Esophagus squamous epithelium (tissue), 4 donors: Measurements from ENCODE around the gene NRXN3.

ENCODE experiments used
- POLR2A ChIP-seq, 4 donors: fragments of 450-650 bp; IDR thresholded peaks; one replicate each; pipeline ENCODE4 v1.6.1; 2017; ENCODE audit warnings: antibody characterized with exemption in 4 of 4, mild to moderate bottlenecking in 4 of 4, moderate library complexity in 3 of 4
- TF ChIP-seq, protein P1 (sequence below), 6 experiments: fragments of 450-650 bp in 4 of 6; fragments of 200-600 bp in 2 of 6; sonication (generic) in 2 of 6; IDR thresholded peaks; one replicate each; pipeline ENCODE4 v1.5.1; 2016 to 2019; ENCODE audit warnings: antibody characterized with exemption in 6 of 6, mild to moderate bottlenecking in 4 of 6, moderate library complexity in 4 of 6

DNA sequence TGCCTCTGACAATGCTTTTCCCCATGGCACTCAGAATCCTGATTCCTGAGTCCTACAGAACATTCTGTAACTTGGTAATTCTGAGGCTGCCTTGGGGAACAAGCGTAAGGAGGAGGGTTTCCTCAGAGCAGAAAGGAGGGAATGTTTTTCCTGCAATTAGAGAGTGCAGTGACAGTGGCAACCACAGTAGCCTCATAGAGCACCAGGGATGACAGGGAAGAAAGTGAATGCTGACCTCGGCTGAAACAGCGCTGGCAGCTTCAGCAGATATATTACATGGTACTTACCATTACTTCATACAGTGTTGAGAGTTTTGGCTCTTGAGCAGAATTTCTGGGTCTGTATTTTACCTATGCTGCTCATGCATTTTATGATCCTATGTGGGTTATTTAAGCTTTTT, 757.1 kb downstream of the NRXN3 start:
- TF ChIP-seq, protein P1, sequence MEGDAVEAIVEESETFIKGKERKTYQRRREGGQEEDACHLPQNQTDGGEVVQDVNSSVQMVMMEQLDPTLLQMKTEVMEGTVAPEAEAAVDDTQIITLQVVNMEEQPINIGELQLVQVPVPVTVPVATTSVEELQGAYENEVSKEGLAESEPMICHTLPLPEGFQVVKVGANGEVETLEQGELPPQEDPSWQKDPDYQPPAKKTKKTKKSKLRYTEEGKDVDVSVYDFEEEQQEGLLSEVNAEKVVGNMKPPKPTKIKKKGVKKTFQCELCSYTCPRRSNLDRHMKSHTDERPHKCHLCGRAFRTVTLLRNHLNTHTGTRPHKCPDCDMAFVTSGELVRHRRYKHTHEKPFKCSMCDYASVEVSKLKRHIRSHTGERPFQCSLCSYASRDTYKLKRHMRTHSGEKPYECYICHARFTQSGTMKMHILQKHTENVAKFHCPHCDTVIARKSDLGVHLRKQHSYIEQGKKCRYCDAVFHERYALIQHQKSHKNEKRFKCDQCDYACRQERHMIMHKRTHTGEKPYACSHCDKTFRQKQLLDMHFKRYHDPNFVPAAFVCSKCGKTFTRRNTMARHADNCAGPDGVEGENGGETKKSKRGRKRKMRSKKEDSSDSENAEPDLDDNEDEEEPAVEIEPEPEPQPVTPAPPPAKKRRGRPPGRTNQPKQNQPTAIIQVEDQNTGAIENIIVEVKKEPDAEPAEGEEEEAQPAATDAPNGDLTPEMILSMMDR (IDR thresholded peaks at IDR 0.05), result no peak
- no peak for TF ChIP-seq POLR2A (IDR thresholded peaks at IDR 0.05)
